ENCODE results near the gene STXBP5L. TPM values are rescaled to one million over a fixed set of nuclear protein-coding genes. Genes with fewer than 3 reads are reported as not detected.
"Not testable (repeated sequence)": the region's sequence is repeated elsewhere in the genome, so short reads cannot be mapped to it uniquely, and the experiment has no call there.

Gene STXBP5L
- total RNA-seq: not detected

DNA sequence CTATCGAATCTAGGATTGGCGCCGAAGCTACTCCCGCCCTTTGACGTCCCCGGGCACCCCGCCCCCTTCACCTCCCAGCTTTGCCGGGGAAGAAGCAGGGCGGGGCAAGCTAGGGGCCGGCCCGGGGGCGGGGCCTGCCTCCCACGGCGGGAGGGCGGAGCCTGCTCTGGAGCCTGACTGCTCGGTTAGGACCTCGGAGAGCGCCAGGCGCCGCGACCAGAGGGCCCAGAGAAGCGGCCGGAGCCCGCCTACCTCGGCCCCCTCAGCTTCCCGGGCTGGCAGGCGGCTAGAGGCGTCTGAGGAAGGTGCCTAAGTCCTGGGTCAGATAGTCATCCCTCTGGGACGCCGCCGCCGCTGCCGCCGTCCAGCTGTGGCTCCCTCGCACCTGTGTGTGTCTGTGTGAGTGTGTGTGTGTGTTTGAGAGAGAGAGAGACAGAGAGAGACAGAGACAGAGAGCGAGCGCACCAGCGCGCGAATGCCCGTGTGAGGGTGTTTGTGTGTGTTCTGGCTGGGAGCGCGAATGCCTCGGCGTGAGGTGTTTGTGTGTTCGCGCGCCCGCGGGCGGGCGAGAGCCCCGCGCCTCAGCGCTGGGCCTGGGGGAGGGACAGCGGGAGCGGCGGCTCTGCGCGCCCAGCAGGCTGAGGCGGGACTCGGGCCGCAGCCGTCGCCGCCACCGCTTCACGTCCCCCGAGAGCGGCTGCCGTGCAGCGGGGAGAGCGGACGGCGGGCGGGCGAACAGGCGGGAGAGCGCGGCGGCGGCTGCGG lies at the start of gene STXBP5L:
TSS of gene STXBP5L (plus strand) at position 176 of the 765 bp plus-strand sequence. CDS start 1,374 bp downstream, outside the sequence.
- DNase-seq: no peak

DNA sequence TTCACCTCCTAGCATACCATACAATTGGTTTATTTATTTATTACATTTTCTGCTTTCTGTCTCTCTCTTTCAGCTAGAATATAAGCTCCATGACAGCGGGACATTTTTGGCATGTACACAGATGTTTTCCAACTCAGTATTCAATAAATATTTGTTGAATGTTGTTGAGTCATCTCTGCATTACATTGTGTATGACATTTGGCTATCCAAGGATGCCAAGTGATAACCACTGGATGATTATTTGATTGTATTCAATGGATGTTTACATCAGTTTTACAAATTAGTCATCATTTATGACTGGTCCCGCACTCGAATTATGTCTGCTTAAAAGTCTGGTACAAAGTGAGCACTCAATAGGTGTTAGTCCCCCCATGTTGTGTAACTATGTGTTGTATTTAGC lies 49.5 kb upstream of the STXBP5L start:
- no peak for DNase-seq

DNA sequence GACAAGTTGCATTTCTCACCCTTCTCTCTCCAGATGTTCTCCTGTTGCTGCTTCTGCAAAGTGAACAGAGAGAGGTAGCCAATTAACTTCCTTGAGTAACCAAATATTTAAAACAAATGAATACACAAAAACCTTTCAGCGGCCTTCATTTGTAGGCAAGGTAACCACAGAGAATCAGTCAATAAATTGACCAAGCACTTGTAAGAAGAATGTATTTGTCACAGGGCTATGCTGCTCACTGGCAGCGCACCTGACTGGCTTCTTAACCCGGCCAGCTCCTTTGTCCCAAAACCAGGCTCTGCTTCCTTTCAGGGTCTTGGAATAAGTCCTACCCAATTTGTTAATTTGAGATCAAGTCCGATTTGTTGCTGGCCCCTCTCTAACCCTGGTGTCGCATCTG lies 43.5 kb upstream of the STXBP5L start:
- DNase-seq: no peak

DNA sequence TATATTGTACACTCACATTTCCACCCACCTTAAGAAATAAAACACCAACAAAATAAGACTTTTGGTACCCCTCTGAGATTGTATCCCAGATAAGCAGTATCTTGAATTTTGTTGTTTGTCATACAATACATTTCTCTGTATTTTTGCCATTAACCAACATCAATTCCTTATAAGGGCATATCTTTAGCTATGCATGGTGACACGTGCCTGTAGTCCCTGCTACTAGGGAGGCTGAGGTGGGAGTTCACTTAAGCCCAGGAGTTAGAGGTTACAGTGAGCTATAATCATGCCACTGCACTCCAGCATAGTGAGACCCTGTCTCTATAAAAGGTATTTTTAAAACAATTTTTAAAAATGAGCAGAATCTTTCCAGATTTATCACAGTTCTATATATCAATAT lies 32.5 kb upstream of the STXBP5L start:
- no peak for DNase-seq

DNA sequence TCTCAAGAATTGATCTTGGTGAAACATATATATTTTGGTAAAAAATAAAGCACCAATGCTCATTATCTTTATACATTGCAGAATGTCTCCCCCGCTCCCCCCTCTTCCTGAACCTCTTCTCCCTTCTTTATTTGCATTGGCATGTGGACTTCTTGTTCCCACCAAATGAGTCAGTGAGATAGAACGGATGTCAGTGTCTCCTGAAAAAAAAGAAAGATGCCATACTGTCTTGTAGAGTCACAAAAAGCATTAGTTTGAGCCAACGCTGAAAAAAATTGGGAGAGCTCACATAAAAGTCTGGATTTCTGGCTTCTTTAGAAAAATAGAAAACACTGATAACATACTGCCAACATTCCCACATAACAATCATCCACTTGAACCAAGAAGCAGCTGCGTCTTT lies 32.0 kb upstream of the STXBP5L start:
- no peak for DNase-seq

DNA sequence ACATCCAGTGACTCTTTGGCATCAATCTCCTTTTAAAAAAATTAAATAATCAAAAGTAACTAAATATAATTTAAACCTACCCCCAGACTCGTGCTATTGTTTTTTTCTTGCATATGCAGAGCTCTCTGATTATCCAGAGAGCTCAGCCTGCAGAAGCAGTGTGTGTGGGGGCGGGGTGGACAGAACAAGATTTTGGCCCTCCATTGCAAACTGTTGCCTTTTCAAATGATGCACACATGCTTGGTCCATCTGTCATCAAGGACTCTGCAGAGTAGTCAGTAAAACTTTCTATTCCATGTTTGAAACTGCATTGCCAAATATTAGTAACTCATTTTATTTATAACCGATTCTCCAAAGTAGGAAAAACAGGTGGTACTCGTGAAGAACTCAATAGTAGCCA lies 28.6 kb upstream of the STXBP5L start:
- DNase-seq: no peak

DNA sequence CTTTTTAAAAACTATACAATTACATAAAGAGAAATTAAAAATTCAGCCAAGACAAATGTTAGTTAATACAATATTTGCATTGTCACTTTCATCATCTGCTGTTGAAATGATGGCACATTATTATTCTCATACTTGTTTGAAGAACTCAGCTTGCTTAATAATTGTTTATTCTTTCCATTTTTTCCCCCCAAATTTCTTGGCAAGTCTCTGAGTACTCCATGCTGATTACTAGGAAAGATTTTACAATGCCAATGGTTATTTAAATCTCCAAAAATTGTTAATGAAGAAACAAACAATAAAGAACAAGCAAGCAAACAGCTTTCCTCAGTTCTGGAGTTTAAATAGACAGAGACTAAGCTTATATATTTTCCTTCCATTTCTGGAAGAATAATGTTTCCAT lies 15.1 kb upstream of the STXBP5L start:
- DNase-seq: no peak

DNA sequence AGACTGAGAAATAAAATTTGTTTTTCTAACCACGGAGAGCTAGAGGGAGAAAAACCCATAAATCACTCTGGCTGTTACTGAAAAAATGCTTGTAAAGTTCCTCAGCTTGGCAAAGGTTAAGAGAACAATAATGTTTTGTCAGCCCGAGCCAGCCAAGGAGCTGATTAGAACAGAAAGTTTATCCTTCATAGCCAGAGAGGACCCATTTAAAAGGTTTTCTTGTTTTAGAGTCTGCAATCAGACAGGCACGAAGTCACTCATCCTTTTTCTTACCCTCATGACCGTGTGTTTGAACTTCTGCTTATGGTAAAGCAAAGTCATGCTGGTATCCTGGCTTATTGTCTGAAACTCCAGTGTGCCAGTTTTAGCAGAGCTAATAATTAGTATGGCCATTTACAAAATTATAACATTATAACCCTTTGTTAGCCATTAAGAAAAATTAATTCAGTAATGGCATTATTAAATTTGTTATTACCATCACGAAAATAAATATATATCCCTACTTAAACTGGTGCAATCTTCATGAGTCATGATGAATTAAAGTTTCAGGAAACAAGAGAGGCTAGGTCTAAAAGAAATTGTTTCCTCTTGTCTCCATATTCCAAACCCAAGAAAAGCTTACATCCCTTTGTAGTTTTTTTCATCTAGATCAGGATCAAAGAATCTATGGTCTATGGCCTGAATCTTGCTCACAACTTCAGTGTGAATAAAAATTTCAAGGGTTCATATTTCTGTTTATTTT lies 13.5 kb upstream of the STXBP5L start:
- DNase-seq: no peak

DNA sequence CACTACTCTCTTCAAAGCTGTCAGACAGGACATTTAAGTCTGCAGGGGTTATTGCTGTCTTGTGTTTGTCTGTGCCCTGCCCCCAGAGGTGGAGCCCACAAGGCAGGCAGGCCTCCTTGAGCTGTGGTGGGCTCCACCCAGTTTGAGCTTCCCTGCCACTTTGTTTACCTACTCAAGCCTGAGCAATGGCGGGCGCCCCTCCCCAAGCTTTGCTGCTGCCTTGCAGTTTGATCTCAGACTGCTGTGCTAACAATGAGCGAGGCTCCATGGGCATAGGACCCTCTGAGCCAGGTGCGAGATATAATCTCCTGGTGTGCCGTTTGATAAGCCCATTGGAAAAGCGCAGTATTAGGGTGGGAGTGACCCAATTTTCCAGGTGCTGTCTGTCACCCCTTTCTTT lies 6.3 kb upstream of the STXBP5L start:
- DNase-seq: not testable (repeated sequence)

DNA sequence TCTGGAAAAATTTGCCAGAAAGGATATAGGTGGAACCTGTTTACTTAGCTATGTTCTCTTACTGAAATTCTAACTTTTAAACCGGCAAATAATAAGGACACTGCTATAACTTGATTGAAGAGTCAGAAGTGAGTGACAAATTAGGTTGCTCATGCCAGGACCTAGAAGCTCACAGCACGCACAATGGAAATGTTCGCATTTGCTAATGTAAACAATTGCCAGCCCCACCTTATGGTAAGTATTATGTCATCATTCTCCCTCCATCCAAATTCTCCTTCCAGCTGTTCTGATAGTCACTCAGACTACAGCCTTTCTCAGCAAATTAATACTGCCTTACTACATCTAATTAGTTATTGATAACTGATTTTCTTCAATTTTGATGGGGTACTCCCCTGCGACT lies 4.8 kb upstream of the STXBP5L start:
- no peak for DNase-seq

DNA sequence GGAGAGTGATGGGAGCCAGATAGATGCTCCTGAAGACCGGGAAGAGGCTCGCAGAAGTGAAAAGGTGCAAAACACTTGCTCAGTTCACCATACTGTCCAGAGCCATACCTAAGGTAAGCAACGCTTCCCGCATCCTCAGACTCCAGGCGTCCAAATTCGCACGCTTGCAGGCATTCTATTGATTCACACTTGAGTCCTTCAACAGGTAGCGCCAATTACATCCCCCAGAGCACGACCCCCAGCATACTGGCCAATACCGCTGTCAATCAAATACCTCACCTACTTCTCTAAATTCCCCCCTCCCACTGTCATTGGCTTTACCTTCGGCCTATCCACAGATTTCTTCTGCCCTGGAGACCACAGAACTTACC lies 361 bp upstream of the STXBP5L start:
- DNase-seq: no peak

DNA sequence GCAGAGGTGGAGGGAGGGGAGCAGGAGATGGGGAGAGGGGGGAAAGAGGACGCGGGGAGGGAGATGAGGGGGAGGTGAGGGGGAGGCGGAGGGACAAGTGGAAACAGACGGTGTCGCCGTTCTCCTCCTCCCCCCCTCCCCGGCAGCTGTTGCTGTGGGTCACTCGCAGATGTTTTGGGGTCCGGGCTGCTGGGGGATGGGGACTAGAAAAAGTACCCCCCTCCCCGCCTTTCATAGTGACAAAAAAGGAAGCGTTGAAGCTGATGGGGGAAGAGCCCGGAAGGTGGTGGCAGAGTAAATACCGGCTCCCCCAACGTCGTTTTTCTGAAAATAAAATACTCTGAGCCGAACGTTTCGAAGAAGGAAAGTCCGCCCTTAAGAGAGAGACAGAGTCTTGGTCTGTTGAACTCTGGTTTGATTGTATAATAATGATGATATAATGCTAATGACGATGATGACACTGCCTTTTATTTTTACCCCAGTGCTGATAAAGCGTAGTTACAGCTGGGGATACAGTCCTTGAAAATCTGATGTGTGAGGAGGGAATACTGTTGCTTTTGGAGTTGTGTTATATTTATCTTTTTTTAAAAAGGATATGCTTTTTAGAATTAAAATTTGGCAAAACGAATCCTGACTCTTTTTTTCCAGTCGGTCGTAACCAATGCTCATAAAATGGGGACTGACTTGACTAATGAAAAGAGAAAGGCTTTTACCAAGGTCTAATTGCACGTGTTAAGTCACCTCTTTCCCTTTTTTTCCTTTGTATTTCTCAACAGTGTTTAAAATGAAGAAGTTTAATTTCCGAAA lies 993 bp downstream of the STXBP5L start:
- no peak for DNase-seq

DNA sequence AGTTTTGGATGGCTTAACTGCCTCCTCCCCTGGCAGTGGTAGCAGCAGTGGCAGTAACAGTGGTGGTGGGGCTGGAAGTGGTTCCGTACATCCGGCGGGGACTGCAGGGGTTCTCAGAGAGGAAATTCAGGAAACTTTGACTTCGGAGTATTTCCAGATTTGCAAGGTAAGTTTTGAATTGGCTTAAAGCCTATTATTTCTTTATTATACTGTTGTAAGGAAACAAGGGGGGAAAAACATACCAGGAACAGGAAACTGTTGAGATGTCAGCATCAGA lies 1.5 kb downstream of the STXBP5L start:
- DNase-seq: no peak

DNA sequence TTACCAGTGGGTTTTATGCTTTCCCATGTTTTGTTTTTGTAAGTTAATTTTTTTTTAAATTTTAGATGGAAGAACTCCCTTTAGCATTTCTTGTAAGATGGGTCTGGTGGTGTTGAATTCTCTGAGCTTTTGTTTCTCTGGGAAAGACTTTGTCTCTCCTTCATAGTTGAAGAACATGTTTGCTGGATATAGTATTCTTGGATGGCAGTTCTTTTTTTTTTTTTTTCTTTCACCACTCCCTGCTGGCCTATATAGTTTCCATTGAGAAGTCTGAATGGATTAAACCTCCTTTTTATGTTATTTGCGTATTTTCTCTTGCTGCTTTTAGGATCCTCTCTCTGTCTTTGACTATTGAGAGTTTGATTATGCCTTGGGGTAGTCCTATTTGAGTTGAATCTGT lies 18.1 kb downstream of the STXBP5L start:
- no peak for DNase-seq

DNA sequence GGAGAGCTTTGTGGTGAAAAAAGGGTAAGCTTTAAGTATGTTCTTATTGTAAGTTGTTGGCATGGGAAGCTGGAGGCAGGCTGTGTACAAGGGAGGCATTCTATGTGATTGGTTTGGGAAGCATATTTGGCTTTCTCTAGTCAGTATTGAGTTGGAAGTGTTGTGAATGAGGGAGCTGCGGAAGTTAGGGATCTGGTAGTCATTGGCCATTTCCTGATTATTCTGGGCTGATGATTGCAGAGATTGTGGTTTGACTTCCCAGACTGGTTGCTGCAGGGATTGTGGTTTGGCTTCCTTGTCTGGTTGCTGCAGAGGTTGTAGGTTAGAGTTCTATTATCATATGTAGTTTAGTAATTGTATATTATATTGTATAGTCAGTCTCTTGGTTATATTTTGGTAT lies 21.0 kb downstream of the STXBP5L start:
- DNase-seq: no peak

DNA sequence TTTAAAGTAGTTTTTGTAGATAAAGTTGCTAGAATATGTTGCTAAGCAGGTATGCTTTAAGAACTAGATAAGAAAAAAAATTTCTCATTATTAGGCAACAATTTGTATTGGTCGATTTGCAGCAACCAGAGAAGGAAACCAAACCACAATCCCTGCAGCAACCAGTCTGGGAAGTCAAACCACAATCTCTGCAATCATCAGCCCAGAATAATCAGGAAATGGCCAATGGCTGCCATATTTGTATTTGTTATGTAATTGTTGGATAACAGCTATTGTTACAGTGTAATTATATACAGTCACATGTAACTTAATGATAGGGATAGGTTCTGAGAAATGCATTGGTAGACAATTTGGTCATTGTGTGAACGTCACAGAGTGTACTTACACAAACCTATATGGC lies 23.6 kb downstream of the STXBP5L start:
- no peak for DNase-seq

DNA sequence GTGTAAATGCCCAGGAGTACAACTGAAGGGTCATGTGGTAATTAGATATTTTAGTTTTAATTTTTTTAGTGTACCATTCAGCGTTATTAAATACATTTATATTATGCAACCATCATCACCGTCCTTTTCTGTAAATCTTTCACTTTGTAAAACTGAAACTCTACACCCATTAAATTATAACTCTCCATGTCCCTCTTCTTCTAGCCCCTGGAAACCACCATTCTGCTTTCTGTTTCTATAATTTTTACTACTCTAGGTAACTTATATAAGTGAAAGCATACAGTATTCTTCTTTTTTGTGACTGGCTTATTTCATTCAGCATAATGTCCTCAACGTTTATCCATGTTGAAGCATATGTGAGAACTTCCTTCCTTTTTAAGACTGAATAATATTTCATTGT lies 48.1 kb downstream of the STXBP5L start:
- DNase-seq: no peak

DNA sequence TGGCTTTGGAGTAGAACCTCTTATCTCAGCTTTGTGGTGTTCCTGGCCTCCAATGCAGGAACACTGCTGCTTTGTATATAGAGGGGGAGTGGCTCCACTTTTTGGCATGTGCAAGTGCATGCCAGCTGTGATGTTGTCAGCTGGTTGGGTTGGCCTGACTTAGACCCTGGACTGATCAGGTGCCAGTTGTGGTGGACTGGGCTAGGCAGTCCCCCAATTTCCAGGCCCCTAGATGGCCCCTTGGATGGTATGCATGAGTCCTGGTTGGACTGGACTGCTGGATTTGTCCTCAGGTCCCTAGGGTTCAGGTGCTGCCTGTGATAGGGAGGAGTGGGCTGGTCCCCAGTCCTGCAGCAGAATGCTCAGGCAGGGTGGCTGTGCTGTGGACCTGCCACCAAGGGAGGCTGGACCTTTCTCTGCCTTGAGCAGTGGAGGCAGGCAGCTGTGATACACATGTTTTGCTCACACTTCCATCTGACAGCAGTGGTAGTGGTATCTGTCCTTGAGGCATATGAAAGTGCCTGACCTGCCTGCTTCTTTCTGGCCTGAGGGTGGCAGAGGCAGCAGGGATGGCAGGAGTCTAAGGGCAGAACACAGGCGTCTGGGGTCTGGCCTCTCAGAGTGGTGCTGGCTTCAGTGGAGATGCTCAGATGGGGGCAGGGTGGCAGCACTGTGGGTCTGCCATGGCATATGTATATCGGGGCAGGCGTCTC lies 74.8 kb downstream of the STXBP5L start:
- no peak for DNase-seq

DNA sequence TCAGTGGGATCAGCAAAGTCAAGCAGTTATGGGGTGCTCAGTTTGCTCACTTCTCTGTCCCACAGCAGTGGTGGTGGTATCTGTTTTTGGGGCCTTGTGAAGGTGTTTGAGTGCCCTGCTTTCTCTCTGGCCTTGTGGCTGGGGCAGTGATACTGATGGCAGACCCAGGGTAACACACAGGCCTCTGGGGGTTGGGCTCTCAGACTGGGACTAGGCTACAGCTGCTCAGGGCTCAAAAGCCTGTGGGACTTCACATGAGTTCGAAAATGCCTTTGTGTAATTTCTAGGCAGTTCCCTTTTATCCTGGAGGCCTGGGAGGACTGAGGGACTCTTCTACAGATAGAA lies 75.3 kb downstream of the STXBP5L start:
- DNase-seq: no peak

DNA sequence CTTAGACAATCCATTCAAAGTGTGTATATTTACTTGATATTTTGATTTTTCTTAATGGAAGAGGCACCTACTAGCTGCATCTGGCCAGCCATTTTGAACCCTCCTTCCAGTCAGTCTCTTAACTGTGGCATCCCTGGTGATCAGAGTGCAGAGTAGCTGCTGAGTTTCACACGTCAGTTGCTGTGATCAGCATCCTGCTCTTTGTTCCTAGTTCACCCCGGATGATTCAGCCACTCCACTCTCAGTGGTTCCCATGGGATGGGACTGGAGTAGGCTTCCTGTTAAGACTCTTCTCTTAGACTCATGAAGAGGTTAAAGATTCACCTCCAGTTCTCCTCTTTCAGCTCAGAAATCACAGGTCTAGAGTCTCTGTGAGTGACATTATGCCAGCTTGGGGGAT lies 75.8 kb downstream of the STXBP5L start:
- DNase-seq: no peak

DNA sequence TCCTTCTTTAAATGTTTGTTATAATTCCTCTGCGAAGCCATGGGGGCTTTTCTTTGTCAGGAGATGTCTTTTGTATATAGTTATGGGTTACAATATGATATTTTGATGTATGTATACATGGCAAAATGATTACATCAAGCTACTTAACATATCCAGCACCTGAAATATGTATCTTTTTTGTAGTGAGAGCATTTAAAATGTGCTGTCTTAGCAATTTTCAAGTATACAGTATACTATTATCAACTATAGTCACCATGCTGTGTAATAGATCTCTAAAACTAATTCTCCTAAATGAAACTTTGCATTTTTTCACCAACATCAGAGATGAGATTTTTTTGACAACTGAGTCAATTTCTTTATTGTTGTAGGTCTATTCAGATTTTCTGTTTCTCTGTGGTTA lies 77.2 kb downstream of the STXBP5L start:
- DNase-seq: no peak

DNA sequence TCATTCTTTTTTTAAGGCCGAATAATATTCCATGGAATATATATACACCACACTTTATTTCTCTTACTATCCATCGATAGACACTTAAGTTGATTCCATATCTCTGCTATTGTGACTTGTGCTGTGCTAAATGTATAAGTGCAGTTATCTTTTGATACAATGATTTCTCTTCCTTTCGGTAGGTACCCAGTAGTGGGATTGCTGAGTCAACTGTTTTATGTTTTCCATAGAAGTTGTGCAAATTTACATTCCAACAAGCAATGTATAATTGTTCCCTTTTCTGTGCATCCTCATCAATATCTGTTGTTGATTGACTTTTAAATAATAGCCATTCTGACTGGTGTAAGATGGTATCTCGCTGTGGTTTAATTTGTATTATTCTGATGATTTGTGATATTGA lies 81.0 kb downstream of the STXBP5L start:
- no peak for DNase-seq

DNA sequence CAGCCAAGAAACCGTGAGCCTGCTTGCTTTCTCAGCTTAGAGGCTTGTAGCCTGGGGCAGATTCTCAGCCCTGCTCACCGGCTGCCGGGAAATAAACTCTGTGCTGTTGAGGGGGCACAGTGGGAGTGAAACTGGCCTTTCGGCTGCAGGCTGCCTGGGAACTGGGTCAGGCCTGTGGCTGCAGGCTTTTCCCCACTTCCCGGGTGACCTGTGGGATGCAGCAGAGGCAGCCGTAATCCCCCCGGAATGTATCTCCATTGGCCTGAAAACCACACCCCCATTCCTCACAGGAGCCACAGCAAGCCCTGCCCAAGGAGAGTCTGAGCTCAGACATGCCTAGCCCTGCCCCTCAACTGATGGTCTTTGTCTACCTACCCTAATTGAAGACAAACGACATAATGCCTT lies 110.9 kb downstream of the STXBP5L start:
- no peak for DNase-seq
